Neural cell (in vitro differentiated cells): ENCODE measurements around the gene SERGEF.

Source experiments
- POLR2AphosphoS5 ChIP-seq: IDR thresholded peaks from 2 replicates; pipeline ENCODE4 v1.6.1; 2012
- TF ChIP-seq, protein P1 (sequence below): fragments of 450-650 bp; IDR thresholded peaks from 2 replicates; pipeline ENCODE4 v1.5.1; 2014; ENCODE audit warnings: antibody characterized with exemption, mild to moderate bottlenecking, moderate library complexity; ENCODE audit not compliant: poor library complexity, severe bottlenecking
- TF ChIP-seq, protein P2 (sequence below): IDR thresholded peaks from 2 replicates; pipeline ENCODE4 v1.6.1; 2012; ENCODE audit warnings: borderline replicate concordance

- TF ChIP-seq, protein P1, sequence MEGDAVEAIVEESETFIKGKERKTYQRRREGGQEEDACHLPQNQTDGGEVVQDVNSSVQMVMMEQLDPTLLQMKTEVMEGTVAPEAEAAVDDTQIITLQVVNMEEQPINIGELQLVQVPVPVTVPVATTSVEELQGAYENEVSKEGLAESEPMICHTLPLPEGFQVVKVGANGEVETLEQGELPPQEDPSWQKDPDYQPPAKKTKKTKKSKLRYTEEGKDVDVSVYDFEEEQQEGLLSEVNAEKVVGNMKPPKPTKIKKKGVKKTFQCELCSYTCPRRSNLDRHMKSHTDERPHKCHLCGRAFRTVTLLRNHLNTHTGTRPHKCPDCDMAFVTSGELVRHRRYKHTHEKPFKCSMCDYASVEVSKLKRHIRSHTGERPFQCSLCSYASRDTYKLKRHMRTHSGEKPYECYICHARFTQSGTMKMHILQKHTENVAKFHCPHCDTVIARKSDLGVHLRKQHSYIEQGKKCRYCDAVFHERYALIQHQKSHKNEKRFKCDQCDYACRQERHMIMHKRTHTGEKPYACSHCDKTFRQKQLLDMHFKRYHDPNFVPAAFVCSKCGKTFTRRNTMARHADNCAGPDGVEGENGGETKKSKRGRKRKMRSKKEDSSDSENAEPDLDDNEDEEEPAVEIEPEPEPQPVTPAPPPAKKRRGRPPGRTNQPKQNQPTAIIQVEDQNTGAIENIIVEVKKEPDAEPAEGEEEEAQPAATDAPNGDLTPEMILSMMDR, result no peak
- no peak for TF ChIP-seq POLR2AphosphoS5
- TF ChIP-seq, protein P2, sequence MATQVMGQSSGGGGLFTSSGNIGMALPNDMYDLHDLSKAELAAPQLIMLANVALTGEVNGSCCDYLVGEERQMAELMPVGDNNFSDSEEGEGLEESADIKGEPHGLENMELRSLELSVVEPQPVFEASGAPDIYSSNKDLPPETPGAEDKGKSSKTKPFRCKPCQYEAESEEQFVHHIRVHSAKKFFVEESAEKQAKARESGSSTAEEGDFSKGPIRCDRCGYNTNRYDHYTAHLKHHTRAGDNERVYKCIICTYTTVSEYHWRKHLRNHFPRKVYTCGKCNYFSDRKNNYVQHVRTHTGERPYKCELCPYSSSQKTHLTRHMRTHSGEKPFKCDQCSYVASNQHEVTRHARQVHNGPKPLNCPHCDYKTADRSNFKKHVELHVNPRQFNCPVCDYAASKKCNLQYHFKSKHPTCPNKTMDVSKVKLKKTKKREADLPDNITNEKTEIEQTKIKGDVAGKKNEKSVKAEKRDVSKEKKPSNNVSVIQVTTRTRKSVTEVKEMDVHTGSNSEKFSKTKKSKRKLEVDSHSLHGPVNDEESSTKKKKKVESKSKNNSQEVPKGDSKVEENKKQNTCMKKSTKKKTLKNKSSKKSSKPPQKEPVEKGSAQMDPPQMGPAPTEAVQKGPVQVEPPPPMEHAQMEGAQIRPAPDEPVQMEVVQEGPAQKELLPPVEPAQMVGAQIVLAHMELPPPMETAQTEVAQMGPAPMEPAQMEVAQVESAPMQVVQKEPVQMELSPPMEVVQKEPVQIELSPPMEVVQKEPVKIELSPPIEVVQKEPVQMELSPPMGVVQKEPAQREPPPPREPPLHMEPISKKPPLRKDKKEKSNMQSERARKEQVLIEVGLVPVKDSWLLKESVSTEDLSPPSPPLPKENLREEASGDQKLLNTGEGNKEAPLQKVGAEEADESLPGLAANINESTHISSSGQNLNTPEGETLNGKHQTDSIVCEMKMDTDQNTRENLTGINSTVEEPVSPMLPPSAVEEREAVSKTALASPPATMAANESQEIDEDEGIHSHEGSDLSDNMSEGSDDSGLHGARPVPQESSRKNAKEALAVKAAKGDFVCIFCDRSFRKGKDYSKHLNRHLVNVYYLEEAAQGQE, result no peak
Observed at GRCh38 chr11:18061351-18061750, 48.5 kb upstream of the SERGEF start.
